NCI-H1048 (cell line): Measurements from ENCODE around the gene ERBB4.

Experiments used
- DNase-seq: peaks from one replicate; lab custom pipeline; 2025; lab: John Stamatoyannopoulos, UW

Gene ERBB4

GRCh38 chr2:211405036-211405435 is 1133.6 kb downstream of the ERBB4 start:
- no peak for DNase-seq

GRCh38 chr2:211404098-211404497 is 1134.5 kb downstream of the ERBB4 start:
- DNase-seq, result no peak

GRCh38 chr2:211401328-211401727 is 1137.3 kb downstream of the ERBB4 start:
- DNase-seq, result no peak

GRCh38 chr2:211397764-211398163 is 1140.8 kb downstream of the ERBB4 start:
- no peak for DNase-seq

- peak; percentile 2 for DNase-seq
These were observed 1141.8 kb downstream of the ERBB4 start for GRCh38 chr2:211396815-211397214.

- no peak for DNase-seq
These were observed 1147.4 kb downstream of the ERBB4 start for GRCh38 chr2:211391189-211391567.

GRCh38 chr2:211390536-211391188 is 1147.9 kb downstream of the ERBB4 start:
- DNase-seq, result no peak

- no peak for DNase-seq
These were observed 1150.9 kb downstream of the ERBB4 start for GRCh38 chr2:211387734-211388133.

- DNase-seq, result no peak
These were observed 1158.6 kb downstream of the ERBB4 start for GRCh38 chr2:211380041-211380440.

- no peak for DNase-seq
These were observed 1162.2 kb downstream of the ERBB4 start for GRCh38 chr2:211376410-211376809.

- DNase-seq, result no peak
These were observed 1165.4 kb downstream of the ERBB4 start for GRCh38 chr2:211373203-211373602.

GRCh38 chr2:211371465-211371864 is 1167.1 kb downstream of the ERBB4 start:
- no peak for DNase-seq

- DNase-seq, result no peak
These were observed 1170.1 kb downstream of the ERBB4 start for GRCh38 chr2:211368467-211368866.

GRCh38 chr2:211367711-211368110 is 1170.9 kb downstream of the ERBB4 start:
- DNase-seq, result no peak

- DNase-seq, result no peak
These were observed 1171.3 kb downstream of the ERBB4 start for GRCh38 chr2:211367293-211367692.

- DNase-seq, result no peak
These were observed 1173.7 kb downstream of the ERBB4 start for GRCh38 chr2:211364911-211365310.

- DNase-seq, result no peak
These were observed 1177.2 kb downstream of the ERBB4 start for GRCh38 chr2:211361383-211361782.

- no peak for DNase-seq
These were observed 1179.3 kb downstream of the ERBB4 start for GRCh38 chr2:211359347-211359746.

GRCh38 chr2:211358504-211358903 is 1180.1 kb downstream of the ERBB4 start:
- no peak for DNase-seq

- DNase-seq, result no peak
These were observed 1184.1 kb downstream of the ERBB4 start for GRCh38 chr2:211354481-211354880.

GRCh38 chr2:211351987-211352386 is 1186.6 kb downstream of the ERBB4 start:
- DNase-seq, result no peak

GRCh38 chr2:211349031-211349430 is 1189.6 kb downstream of the ERBB4 start:
- DNase-seq, result no peak

GRCh38 chr2:211347328-211347727 is 1191.3 kb downstream of the ERBB4 start:
- DNase-seq, result no peak

- no peak for DNase-seq
These were observed 1194.3 kb downstream of the ERBB4 start for GRCh38 chr2:211344289-211344688.
